Smooth muscle cell (in vitro differentiated cells): ENCODE data around the gene SYT13. TPM values are rescaled to one million over a fixed set of nuclear protein-coding genes. Genes with fewer than 3 reads are reported as not detected.

ENCODE experiments used
- DNase-seq: peaks from one replicate; lab custom pipeline; 2025; ENCODE audit not compliant: unreplicated experiment; lab: John Stamatoyannopoulos, UW
- H2AFZ ChIP-seq: fragments of 200-600 bp; sonication (generic); 2 replicates; pipeline ENCODE4 v1.6.0; 2016; ENCODE audit warnings: antibody characterized with exemption, low read depth, mild to moderate bottlenecking
- H3F3A ChIP-seq: fragments of 200-600 bp; sonication (generic); 2 replicates; pipeline ENCODE4 v1.6.0; 2017; ENCODE audit warnings: antibody characterized with exemption, low read depth
- H3K27ac ChIP-seq: fragments of 200-600 bp; sonication (generic); 2 replicates; pipeline ENCODE4 v1.5.1; 2016; ENCODE audit warnings: low read depth, mild to moderate bottlenecking
- H3K27me3 ChIP-seq: fragments of 200-600 bp; sonication (generic); 2 replicates; pipeline ENCODE4 v1.6.1; 2016; ENCODE audit warnings: low read depth, mild to moderate bottlenecking
- H3K36me3 ChIP-seq: fragments of 200-600 bp; sonication (generic); 2 replicates; pipeline ENCODE4 v1.5.1; 2016; ENCODE audit warnings: low read depth
- H3K4me1 ChIP-seq: fragments of 200-600 bp; sonication (generic); 2 replicates; pipeline ENCODE4 v1.5.1; 2016; ENCODE audit warnings: low read depth
- H3K4me2 ChIP-seq: fragments of 200-600 bp; sonication (generic); 2 replicates; pipeline ENCODE4 v1.6.0; 2016; ENCODE audit warnings: mild to moderate bottlenecking
- H3K4me3 ChIP-seq: fragments of 200-600 bp; sonication (generic); 2 replicates; pipeline ENCODE4 v1.5.1; 2016; ENCODE audit warnings: mild to moderate bottlenecking
- H3K79me2 ChIP-seq: fragments of 200-600 bp; sonication (generic); 2 replicates; pipeline ENCODE4 v1.6.0; 2016; ENCODE audit warnings: low read depth, mild to moderate bottlenecking
- H3K9ac ChIP-seq: fragments of 200-600 bp; sonication (generic); 2 replicates; pipeline ENCODE4 v1.6.0; 2016; ENCODE audit warnings: low read depth
- H3K9me3 ChIP-seq: fragments of 200-600 bp; sonication (generic); replicated peaks from 2 replicates; pipeline ENCODE4 v1.5.1; 2016; ENCODE audit warnings: low read depth
- H4K20me1 ChIP-seq: fragments of 200-600 bp; sonication (generic); 2 replicates; pipeline ENCODE4 v1.6.0; 2016; ENCODE audit warnings: low read depth
- WGBS: methylation state at CpG from one replicate; pipeline ENCODE4 v1.1.7; 2016; ENCODE audit warnings: low lambda C conversion rate; 5-methylcytosine and 5-hydroxymethylcytosine counted together
- polyA plus RNA-seq: library from polyadenylated mRNA; unstranded; fragments of >200 nt; fragmentation: Nextera tagmentation; extraction: Ambion mirVana; gene quantifications from 2 replicates; pipeline ENCODE4 v1.2.1, GENCODE V29; 2016
- total RNA-seq: library from RNA; depleted of rRNA; stranded (reverse); fragments of >200 nt; gene quantifications from 2 replicates; pipeline ENCODE4 v1.2.3, GENCODE V29; 2014
- TF ChIP-seq, protein P1 (sequence below): fragments of 200-600 bp; sonication (generic); IDR thresholded peaks from 2 replicates; pipeline ENCODE4 v1.5.1; 2017; ENCODE audit warnings: borderline replicate concordance, mild to moderate bottlenecking, antibody characterized with exemption; ENCODE audit not compliant: insufficient read depth, poor library complexity, severe bottlenecking

Gene SYT13
- total and polyA plus RNA-seq, 2 experiments from 2014 or later, result 0.47 to 1.3 TPM

DNA sequence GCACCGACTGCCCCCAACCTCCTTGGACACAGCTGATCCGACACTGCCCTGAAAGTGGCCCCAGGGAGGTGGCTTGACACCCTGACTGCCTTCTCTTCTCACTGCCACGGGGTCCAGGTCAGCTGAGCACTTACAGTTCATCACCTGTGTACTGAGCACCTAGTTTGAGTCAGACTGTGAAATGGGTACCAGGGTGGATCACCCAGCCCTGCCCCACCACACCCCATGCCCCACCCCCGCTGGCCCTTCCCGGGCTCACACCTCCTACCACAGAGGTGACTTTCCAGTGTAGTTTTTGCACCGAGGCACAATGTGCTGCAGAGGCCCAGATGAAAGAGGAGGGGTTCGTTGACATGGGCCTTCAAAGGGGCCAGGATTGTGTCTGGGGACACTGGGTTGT lies 80.2 kb downstream of the SYT13 start:
- no peaks in the 10 kb centered on the region for H3F3A ChIP-seq
- H3K27me3 ChIP-seq, result no peaks in the 10 kb centered on the region
- no peak for DNase-seq
- peaks cover 4% of the 10 kb centered on the region for H4K20me1 ChIP-seq
- H3K9ac ChIP-seq, result no peak overlapping the region
- no peak overlapping the region for H3K4me3 ChIP-seq
- H3K27ac ChIP-seq, result no peak overlapping the region
- H3K4me2 ChIP-seq, result no peak overlapping the region
- H3K79me2 ChIP-seq, result no peaks in the 10 kb centered on the region
- H3K9me3 ChIP-seq, result no peaks in the 10 kb centered on the region
- H3K36me3 ChIP-seq, result no peaks in the 10 kb centered on the region
- no peak overlapping the region for H2AFZ ChIP-seq
- TF ChIP-seq, protein P1, sequence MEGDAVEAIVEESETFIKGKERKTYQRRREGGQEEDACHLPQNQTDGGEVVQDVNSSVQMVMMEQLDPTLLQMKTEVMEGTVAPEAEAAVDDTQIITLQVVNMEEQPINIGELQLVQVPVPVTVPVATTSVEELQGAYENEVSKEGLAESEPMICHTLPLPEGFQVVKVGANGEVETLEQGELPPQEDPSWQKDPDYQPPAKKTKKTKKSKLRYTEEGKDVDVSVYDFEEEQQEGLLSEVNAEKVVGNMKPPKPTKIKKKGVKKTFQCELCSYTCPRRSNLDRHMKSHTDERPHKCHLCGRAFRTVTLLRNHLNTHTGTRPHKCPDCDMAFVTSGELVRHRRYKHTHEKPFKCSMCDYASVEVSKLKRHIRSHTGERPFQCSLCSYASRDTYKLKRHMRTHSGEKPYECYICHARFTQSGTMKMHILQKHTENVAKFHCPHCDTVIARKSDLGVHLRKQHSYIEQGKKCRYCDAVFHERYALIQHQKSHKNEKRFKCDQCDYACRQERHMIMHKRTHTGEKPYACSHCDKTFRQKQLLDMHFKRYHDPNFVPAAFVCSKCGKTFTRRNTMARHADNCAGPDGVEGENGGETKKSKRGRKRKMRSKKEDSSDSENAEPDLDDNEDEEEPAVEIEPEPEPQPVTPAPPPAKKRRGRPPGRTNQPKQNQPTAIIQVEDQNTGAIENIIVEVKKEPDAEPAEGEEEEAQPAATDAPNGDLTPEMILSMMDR, result no peak
- H3K4me1 ChIP-seq, result peaks cover 9% of the 10 kb centered on the region
- 92% methylated on average over 7 of the region's 7 CpGs for WGBS

DNA sequence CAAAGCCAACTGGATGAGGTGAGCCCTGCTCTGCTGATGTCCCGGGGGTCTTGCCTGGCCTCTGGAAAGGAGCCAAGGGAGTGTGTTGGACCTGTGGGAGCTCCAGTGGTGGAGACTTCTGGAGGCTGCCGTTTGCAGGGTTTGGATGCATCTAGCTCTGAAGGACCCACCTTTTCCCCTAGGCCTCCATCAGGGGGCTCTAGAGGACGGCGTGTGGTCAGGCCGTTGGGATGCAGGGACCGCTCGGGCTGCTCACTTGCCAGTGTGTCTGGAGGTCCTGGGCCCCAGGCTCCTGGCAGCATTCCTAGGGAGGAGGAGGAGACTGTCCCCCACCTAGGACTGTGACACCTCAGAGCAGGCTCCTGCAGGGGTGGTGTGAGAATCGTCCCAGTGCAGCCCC lies 81.4 kb downstream of the SYT13 start:
- 74% methylated on average over 8 of the region's 8 CpGs for WGBS
- DNase-seq, result no peak
- TF ChIP-seq, protein P1, result no peak

DNA sequence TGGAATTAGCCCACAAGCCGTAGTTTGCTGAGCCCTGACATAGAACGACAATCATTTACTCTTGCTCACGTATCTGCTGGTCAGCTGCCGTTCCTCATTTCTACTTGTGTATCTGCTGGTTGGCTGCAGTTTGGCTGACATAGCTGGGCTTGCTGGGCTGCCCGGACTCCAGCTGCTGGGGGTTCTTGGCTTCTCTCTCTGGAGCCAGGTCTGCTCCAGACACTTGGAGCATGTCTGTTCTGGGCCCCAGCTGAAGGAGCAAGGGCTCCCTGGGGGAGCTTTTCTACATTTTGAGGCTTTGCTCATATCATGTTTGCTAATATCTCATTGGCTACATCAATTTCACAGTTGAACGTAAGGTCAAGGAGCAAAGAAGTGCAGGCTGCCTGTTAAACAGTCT lies 92.4 kb downstream of the SYT13 start:
- Histone ChIP-seq H3K4me2 (no peak overlapping the region), H3K4me1 (no peaks in the 10 kb centered on the region), H3K79me2 (peaks cover 6% of the 10 kb centered on the region), H3K27me3 (no peaks in the 10 kb centered on the region), H3K4me3 (no peak overlapping the region), H3K9me3 (no peaks in the 10 kb centered on the region), H3F3A (no peaks in the 10 kb centered on the region), H3K36me3 (no peaks in the 10 kb centered on the region), H3K9ac (no peak overlapping the region), H4K20me1 (no peaks in the 10 kb centered on the region), H3K27ac (no peak overlapping the region), H2AFZ (no peak overlapping the region)
- TF ChIP-seq, protein P1, result no peak
- DNase-seq, result no peak
- WGBS, result 98% methylated on average over 6 of the region's 6 CpGs

More for the DNA sequence above, 81.4 kb downstream of the SYT13 start:
- H2AFZ ChIP-seq, result no peak overlapping the region
- no peak overlapping the region for H3K27ac ChIP-seq
- H3K4me1 ChIP-seq, result peaks cover 4% of the 10 kb centered on the region
- H3K27me3 ChIP-seq, result no peaks in the 10 kb centered on the region
- H3K36me3 ChIP-seq, result no peaks in the 10 kb centered on the region
- no peaks in the 10 kb centered on the region for H3F3A ChIP-seq
- H4K20me1 ChIP-seq, result peaks cover 3% of the 10 kb centered on the region
- no peak overlapping the region for H3K4me2 ChIP-seq
- no peaks in the 10 kb centered on the region for H3K9me3 ChIP-seq
- H3K9ac ChIP-seq, result no peak overlapping the region
- no peak overlapping the region for H3K4me3 ChIP-seq
- H3K79me2 ChIP-seq, result no peaks in the 10 kb centered on the region

Other genes starting within 250 kb of the SYT13 start
- 5.8 and 8.0 TPM in 2 replicates for gene PRDM11, start 139.7 kb downstream of the SYT13 start, total RNA-seq
- gene PRDM11, start 139.7 kb downstream of the SYT13 start, polyA plus RNA-seq, result 5.2 and 6.6 TPM in 2 replicates